Endothelial cell of umbilical vein (primary cell): Measurements from ENCODE around the gene DCHS1. TPM values are rescaled to one million over a fixed set of nuclear protein-coding genes. Genes with fewer than 3 reads are reported as not detected.

Source experiments
- BruUV-seq: library from RNA; stranded (reverse); fragments of 400-500 nt; replicated peaks from 2 replicates; lab custom pipeline; 2021; lab: Mats Ljungman, UMichigan
- CTCF ChIA-PET: fragments of 300-600, 350-600 bp; sonication (Branson Sonifier 250); formaldehyde crosslinking; loops from one replicate; lab custom pipeline; 2021; ENCODE audit warnings: antibody characterized with exemption, inconsistent platforms; lab: Charles Lee
- POLR2A ChIA-PET: fragments of 300-600, 350-600 bp; sonication (Branson Sonifier 250); formaldehyde crosslinking; loops from one replicate; lab custom pipeline; 2021; ENCODE audit warnings: antibody characterized with exemption, inconsistent platforms; lab: Charles Lee
- DNase-seq: peaks from one replicate; pipeline ENCODE4 v3.0.0-alpha.2; 2011; ENCODE audit warnings: low read depth, low spot score
- FAIRE-seq: peaks from 2 replicates; lab custom pipeline; 2011; peaks lifted over from hg19 to GRCh38; lab: Jason Lieb, UNC
- H2AFZ ChIP-seq: 2 replicates; pipeline ENCODE4 v1.6.0; 2012; ENCODE audit warnings: low read depth, low read length, control low read depth, inconsistent platforms
- H3K27ac ChIP-seq: 2 replicates; pipeline ENCODE4 v1.5.1; 2011; ENCODE audit warnings: low read depth, mild to moderate bottlenecking, control low read depth, low read length, moderate library complexity; ENCODE audit not compliant: insufficient read depth
- H3K27me3 ChIP-seq, 2 experiments: 2 replicates each; pipeline versions ENCODE4 v1.6.0 to v1.6.1; 2011; ENCODE audit warnings: low read length in 2 of 2, mixed read lengths in 1 of 2; ENCODE audit not compliant: control insufficient read depth in 2 of 2, insufficient read depth in 2 of 2
- H3K36me3 ChIP-seq, 2 experiments: 2 replicates in 1 of 2; 3 replicates in 1 of 2; pipeline ENCODE4 v1.5.1; 2011; ENCODE audit warnings: low read length in 2 of 2, mild to moderate bottlenecking in 1 of 2, moderate library complexity in 1 of 2; ENCODE audit not compliant: control insufficient read depth in 2 of 2, insufficient read depth in 2 of 2; ENCODE audit errors: extremely low read depth in 1 of 2
- H3K4me1 ChIP-seq: 3 replicates; pipeline ENCODE4 v1.5.1; 2011; ENCODE audit warnings: mild to moderate bottlenecking, low read length; ENCODE audit not compliant: control insufficient read depth, insufficient read depth; ENCODE audit errors: extremely low read depth
- H3K4me2 ChIP-seq: 2 replicates; pipeline ENCODE4 v1.6.1; 2011; ENCODE audit warnings: low read length, control low read depth, mixed read lengths; ENCODE audit not compliant: insufficient read depth
- H3K4me3 ChIP-seq, 3 experiments: fragments of 200-600 bp in 1 of 3; sonication (generic), shearing (Covaris generic) in 1 of 3; replicated peaks in 1 of 3; 2 replicates each; pipeline ENCODE4 v1.5.1; 2011 to 2016; ENCODE audit warnings: control low read depth in 3 of 3, low read length in 3 of 3, mild to moderate bottlenecking in 2 of 3, inconsistent platforms in 1 of 3, low read depth in 1 of 3, moderate library complexity in 1 of 3; ENCODE audit not compliant: insufficient read depth in 1 of 3
- H3K79me2 ChIP-seq: 2 replicates; pipeline ENCODE4 v1.6.0; 2012; ENCODE audit warnings: low read length, inconsistent platforms; ENCODE audit not compliant: control insufficient read depth, insufficient read depth
- H3K9ac ChIP-seq: replicated peaks from 2 replicates; pipeline ENCODE3; 2011; ENCODE audit warnings: low read length, control low read depth; ENCODE audit not compliant: insufficient read depth; ENCODE audit errors: extremely low read depth
- H3K9me1 ChIP-seq: replicated peaks from 3 replicates; pipeline ENCODE4 v1.6.0; 2011; ENCODE audit warnings: mild to moderate bottlenecking, low read length; ENCODE audit not compliant: control insufficient read depth, insufficient read depth; ENCODE audit errors: extremely low read depth
- H3K9me3 ChIP-seq: replicated peaks from 2 replicates; pipeline ENCODE4 v1.5.1; 2012; ENCODE audit warnings: low read length, inconsistent platforms; ENCODE audit not compliant: control insufficient read depth, insufficient read depth
- H4K20me1 ChIP-seq: replicated peaks from 2 replicates; pipeline ENCODE3; 2011; ENCODE audit warnings: mild to moderate bottlenecking, low read length; ENCODE audit not compliant: control insufficient read depth, insufficient read depth; ENCODE audit errors: extremely low read depth
- CTCF ChIP-seq, 2 donors: IDR thresholded peaks; 1 replicate in 1 of 2; 2 replicates in 1 of 2; pipeline ENCODE4 v1.5.1; 2011; ENCODE audit warnings: low read length in 2 of 2, mild to moderate bottlenecking in 2 of 2, moderate library complexity in 2 of 2, control low read depth in 1 of 2, inconsistent platforms in 1 of 2, low read depth in 1 of 2; ENCODE audit not compliant: insufficient read depth in 1 of 2; ENCODE audit errors: extremely low read depth in 1 of 2
- EZH2 ChIP-seq: IDR thresholded peaks from 2 replicates; pipeline ENCODE4 v1.6.1; 2012; ENCODE audit warnings: borderline replicate concordance, low read depth, mild to moderate bottlenecking, moderate library complexity, low read length, inconsistent platforms; ENCODE audit not compliant: severe bottlenecking
- FOS ChIP-seq: IDR thresholded peaks from 2 replicates; pipeline ENCODE4 v1.6.1; 2011; ENCODE audit warnings: mild to moderate bottlenecking, low read length, moderate library complexity, borderline replicate concordance; ENCODE audit not compliant: insufficient read depth
- GATA2 ChIP-seq: IDR thresholded peaks from 2 replicates; pipeline ENCODE4 v1.7.0; 2011; ENCODE audit warnings: low read depth, mild to moderate bottlenecking, moderate library complexity, mixed read lengths, low read length; ENCODE audit not compliant: insufficient read length, insufficient read depth
- JUN ChIP-seq: IDR thresholded peaks from 2 replicates; pipeline ENCODE4 v1.6.1; 2011; ENCODE audit warnings: borderline replicate concordance, low read depth; ENCODE audit not compliant: insufficient read length, insufficient read depth
- MAX ChIP-seq: IDR thresholded peaks from 2 replicates; pipeline ENCODE4 v1.6.1; 2011; ENCODE audit not compliant: insufficient read depth, insufficient read length
- MYC ChIP-seq: IDR thresholded peaks from one replicate; pipeline ENCODE4 v1.6.1; 2011; ENCODE audit warnings: mild to moderate bottlenecking, low read depth, low read length
- POLR2A ChIP-seq: IDR thresholded peaks from 2 replicates; pipeline ENCODE4 v1.6.1; 2012; ENCODE audit warnings: low read depth, mild to moderate bottlenecking, control low read depth, low read length
- POLR2AphosphoS5 ChIP-seq: IDR thresholded peaks from 2 replicates; pipeline ENCODE4 v1.6.1; 2012; ENCODE audit warnings: low read depth, mild to moderate bottlenecking, control low read depth, low read length, moderate library complexity; ENCODE audit not compliant: insufficient read depth
- dilution Hi-C: fragments of 300-500 bp; cut with MboI; formaldehyde crosslinking; loops from one replicate; pipeline ENCODE4 v1.15.0; 2019; ENCODE audit warnings: low sequenced_read_pairs; ENCODE audit not compliant: extremely low pct_ligation_motif_present
- intact Hi-C: fragments of 100-400 bp; cut with micrococcal nuclease; formaldehyde crosslinking; loops from one replicate; pipeline ENCODE4 v1.10.0; 2022
- polyA plus RNA-seq, 4 experiments: library from polyadenylated mRNA; depleted of rRNA in 3 of 4; stranded (reverse) in 3 of 4; unstranded in 1 of 4; fragments of >200 nt; gene quantifications; 2 replicates each; pipeline versions ENCODE4 v1.2.1 to v1.2.3, GENCODE V29; 2011 to 2012; ENCODE audit warnings: missing spikeins in 1 of 4
- total RNA-seq: library from RNA; stranded (reverse); gene quantifications from 2 replicates; pipeline ENCODE4 v1.2.3, GENCODE V29; 2021

The DCHS1 gene
- total and polyA plus RNA-seq, 2 donors (not counting 3 experiments of a cell fraction or from before 2014, with no cell fraction given) = 56.2 to 73.0 TPM

- Histone ChIP-seq H3K27me3 (no peaks in the 10 kb centered on the region), H3K79me2 (peaks cover 5% of the 10 kb centered on the region), H3K9me3 (no peaks in the 10 kb centered on the region), H3K4me1 (peaks cover 6% of the 10 kb centered on the region), H3K36me3 (peaks cover 4 to 42% of the 10 kb centered on the region in 2 experiments), H3K4me2 (no peak overlapping the region), H3K9ac (no peak overlapping the region), H3K4me3 (no peak overlapping the region), H3K9me1 (no peaks in the 10 kb centered on the region), H4K20me1 (no peaks in the 10 kb centered on the region), H2AFZ (no peak overlapping the region), H3K27ac (no peak overlapping the region)
- POLR2A ChIA-PET = no interaction called here
- dilution Hi-C loops = no loop called here
- intact Hi-C loops = no loop called here
- no peak for DNase-seq
- no TSS peak for BruUV-seq
- CTCF ChIA-PET = interaction anchor here (1.1 to 7.6 kb wide), 6 partner anchors 11 to 93 kb away, joined by 3 to 79 read pairs (median 10); partner anchors contain the start of gene MRPL17
- FAIRE-seq = no peak
- TF ChIP-seq JUN (no peak), CTCF (IDR thresholded peaks at IDR 0.05; ENCODE audit: extremely low read depth in 1 of 2, insufficient read depth in 1 of 2, low read depth in 1 of 2, low read length in 2 of 2) (no peak), FOS (no peak), POLR2AphosphoS5 (no peak), MAX (no peak), GATA2 (no peak), EZH2 (no peak), POLR2A (no peak), MYC (no peak)
Measured at GRCh38 chr11:6623391-6624363, 31.9 kb downstream of the DCHS1 start.
